ENCODE results near the gene PNO1.

DNA sequence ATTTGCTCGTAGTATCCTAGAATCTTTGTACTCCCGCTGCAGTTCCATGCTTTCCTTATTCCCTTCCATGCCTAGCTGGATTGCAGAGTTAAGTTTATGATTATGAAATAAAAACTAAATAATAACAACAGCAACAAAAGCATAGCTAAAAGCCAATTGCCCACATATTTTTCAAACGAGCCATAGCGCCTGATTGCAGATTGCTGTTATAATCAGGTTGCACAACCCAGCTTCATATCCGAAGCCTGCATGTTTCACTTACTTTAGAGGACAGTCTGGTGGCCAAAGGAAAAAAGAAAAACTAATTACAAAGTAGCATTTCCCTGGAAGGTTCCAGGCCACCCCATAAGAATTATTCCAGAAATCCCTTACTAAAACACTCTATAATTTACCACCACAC, 31.9 kb upstream of the PNO1 start:
- TF ChIP-seq, protein P1, sequence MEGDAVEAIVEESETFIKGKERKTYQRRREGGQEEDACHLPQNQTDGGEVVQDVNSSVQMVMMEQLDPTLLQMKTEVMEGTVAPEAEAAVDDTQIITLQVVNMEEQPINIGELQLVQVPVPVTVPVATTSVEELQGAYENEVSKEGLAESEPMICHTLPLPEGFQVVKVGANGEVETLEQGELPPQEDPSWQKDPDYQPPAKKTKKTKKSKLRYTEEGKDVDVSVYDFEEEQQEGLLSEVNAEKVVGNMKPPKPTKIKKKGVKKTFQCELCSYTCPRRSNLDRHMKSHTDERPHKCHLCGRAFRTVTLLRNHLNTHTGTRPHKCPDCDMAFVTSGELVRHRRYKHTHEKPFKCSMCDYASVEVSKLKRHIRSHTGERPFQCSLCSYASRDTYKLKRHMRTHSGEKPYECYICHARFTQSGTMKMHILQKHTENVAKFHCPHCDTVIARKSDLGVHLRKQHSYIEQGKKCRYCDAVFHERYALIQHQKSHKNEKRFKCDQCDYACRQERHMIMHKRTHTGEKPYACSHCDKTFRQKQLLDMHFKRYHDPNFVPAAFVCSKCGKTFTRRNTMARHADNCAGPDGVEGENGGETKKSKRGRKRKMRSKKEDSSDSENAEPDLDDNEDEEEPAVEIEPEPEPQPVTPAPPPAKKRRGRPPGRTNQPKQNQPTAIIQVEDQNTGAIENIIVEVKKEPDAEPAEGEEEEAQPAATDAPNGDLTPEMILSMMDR (IDR thresholded peaks at IDR 0.05) = no peak
- no peak for TF ChIP-seq EZH2 (IDR thresholded peaks at IDR 0.05)

All from neural progenitor cell (in vitro differentiated cells).